Left renal cortex interstitium (tissue), 4 donors: ENCODE data around the gene HNRNPH1. TPM values are rescaled to one million over a fixed set of nuclear protein-coding genes. Genes with fewer than 3 reads are reported as not detected.

Experiments used
- DNase-seq, 4 donors: peaks; one replicate each; pipeline ENCODE4 v3.0.0-alpha.2; 2013; ENCODE audit warnings: low read depth in 4 of 4, low spot score in 2 of 4, missing footprints in 1 of 4
- polyA plus RNA-seq, 4 donors: library from polyadenylated mRNA; unstranded; fragments of 120-200 nt; gene quantifications; one replicate each; pipeline ENCODE4 v1.2.1, GENCODE V29; 2013; ENCODE audit not compliant: insufficient read length in 4 of 4

The HNRNPH1 gene
- polyA plus RNA-seq, 4 donors, result 691 to 2,061 (median 1,218) TPM

DNA sequence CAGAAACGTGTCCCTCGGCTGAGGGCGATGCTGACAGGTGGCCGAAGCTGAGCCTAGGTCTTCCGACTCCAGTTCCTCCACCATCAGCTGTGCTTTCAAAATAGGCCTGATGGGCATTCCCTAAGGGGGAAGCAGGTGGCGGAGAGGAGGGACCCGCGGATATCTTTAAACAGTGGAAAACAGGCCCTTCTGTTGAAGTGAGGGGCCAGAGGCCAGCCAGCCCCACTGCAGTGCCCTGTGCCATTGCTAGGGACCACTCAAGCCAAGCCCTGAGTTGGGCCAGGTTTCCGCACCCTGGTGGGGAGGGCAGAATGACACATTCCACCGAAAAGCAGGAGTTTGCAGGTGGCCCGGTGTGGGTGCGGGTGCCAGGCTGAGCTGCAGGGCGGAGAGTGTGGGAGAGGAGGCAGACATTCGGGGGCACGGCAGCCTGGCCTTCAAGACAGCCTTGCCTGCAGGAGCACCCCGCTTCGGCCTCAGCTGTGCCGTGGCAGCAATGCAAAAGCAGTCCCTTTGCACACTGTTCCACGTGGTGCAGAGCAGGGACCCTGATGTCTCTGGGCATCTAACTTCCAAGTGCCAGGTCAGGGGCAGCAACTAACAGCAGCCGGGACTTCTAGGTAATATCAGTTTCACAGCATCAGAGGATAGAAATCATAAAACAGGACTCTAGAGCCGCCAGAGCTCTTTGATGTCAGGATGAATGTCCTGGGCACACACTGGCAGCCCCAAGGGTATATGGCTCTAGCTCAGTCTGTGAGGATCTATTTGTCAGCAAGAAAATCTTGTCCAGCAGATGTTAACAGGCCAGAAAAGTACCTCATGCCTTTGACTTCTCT, 17.2 kb downstream of the HNRNPH1 start:
- DNase-seq, result no peak

DNA sequence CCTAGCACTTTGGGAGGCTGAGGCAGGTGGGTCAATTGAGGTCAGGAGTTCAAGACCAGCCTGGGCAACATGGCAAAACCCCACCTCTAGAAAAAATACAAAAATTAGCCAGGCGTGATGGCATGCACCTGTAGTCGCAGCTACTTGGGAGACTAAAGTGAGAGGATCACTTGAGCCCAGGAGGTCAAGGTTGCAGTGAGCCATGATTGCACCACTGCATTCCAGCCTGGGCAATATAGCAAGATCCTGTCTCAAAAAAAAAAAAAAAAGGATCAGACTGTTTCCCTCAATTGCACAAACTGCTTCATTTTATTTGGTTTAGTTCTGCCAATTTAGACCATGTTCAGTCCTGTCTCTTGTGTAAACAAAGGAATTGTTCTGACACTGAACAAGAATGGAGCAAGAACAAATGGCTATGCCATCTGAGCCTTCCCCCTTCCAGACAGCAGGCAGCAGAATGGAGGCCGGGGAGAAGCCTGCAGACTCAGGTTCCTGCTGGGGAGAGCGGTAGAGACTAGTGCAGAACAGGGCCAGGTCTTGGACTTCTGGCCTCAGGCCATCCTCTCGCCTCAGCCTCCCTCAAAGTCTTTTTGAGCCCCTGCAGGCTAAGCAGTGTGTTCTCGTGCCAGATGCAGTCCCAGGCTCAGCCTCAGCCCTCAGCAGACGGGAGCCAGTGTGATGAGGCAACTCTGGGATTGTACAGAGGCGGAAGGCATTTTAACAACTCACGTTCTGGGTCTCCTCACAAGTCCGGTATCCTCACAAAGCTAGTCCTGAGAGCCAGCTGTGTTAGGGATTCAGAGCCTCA, 18.2 kb downstream of the HNRNPH1 start:
- no peak for DNase-seq

DNA sequence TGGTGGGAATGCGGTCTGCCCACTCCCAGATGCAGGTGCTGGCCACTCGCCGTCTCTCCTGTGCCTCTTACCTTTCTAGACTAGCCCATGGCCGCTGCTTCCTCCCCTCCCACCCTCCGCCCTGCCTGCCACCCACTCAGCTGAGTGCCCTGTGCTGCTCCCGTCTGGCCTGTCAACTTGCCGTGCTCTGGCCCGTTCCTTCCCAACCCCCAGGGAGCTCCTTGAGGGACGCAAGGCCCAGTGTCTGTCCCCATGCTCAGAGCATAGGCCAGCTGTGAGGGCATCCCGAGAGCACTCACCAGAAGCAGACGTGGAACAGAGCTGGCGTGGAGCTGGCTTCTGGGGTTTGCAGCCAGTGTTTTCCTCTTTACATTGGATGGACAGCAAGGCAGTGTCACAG, 20.2 kb downstream of the HNRNPH1 start:
- no peak for DNase-seq

DNA sequence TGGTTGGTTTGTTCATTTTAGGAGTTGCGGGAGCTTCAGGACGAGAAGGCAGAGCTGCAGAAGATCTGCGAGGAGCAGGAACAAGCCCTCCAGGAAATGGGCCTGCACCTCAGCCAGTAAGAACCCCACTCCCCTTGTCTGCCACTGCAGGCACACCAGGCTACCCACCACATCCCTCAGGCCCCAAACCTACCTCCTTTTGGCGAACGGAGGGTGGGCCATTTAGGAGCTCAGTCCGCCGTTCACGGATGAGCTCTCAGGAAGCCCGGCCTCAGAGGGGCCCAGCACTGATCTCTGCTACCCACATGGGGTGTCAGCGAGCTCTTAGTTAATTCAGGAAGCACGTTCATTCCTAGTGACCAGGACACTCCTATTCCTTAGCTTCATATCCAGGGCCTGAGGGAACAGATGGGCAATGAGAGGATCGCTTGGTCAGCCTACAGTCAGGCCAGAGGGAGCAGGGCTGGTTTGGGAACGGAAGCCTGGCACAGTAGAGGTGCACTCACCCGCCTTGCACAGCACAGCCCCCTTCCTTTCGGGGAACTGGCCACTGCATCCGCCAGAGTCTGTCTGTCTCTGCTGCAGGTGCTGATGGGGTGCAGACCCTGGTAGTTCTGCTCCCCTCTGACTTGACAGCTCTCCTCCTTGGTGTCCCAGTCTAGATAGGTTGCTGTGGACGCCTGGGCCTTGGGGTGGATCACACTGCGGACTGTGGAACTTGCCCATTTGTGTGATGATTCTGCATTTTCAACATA, 21.4 kb downstream of the HNRNPH1 start:
- DNase-seq, result no peak

DNA sequence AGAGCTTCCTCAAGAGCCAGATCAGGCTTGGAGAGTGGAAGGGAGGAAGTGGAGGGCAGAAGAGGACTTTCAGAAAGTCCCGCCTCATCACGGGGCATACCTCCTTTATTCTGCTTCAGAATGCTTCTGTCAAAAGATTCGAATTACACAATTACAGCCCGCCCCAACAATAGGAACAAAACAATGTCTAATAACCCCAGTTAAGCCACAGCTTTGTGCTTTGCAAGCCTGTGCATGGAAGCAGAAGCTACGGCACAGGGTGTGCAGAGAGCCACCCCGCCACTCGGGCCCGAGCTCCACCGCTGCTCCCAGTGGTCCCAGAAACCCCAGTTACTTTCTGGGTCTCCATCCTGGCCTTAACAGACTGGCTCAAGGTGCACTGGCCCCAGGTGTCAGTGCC, 23.5 kb downstream of the HNRNPH1 start:
- DNase-seq, result no peak

DNA sequence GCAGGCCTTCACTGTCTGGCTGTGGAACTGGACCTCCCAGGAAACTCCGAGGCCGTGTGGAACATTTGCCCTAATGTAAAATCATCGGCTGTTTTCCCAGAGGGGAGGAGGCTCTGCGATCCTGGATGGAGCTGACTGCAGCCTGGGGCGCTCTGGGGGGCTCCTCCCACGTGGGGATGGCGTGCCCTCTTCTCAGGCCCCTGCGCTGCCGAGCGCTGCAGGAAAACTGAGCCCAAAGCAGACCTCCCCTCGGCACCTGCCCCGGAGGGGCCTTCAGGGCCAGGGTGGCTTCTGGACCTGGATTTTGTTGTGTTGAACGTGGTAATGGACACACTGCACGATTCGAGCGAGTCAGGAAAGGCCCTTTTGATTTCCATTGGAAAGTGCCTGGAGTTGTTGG, 23.9 kb downstream of the HNRNPH1 start:
- no peak for DNase-seq

DNA sequence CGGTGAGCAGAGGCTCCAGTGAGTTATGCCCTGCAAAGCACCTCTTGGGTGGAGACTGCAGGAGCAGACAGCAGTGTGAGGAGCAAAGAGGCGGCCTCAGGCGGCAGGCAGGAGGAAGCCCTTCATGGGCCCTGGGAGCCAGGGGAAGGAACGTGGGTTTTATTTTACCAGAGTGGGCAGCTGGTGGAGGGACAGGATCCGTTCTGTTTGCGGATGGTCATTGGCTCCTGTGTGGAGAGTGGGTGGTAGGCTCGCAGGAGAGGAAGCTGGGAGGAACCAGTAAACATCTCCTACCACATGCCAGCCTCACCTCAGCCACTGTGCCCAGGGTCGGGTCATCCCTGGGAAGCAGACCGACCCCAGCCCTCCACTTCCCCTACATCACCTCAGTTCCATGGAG, 24.4 kb downstream of the HNRNPH1 start:
- no peak for DNase-seq

DNA sequence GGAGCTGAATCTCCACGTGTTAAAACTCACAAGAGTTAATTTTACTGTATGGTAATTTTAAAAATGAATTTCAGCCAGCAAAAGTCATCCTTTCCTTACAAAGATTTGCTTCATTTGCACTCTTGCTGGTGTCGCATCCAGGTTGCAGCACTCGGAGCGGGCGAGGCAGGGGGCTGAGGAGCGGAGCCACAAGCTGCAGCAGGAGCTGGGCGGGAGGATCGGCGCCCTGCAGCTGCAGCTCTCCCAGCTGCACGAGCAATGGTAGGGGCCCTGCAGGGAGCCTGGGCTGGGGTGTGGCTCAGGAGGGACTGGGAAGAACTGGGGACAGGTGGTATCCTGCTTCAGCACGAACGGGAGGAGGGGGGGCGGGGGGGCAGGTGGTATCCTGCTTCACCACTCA, 27.1 kb downstream of the HNRNPH1 start:
- DNase-seq, result no peak

DNA sequence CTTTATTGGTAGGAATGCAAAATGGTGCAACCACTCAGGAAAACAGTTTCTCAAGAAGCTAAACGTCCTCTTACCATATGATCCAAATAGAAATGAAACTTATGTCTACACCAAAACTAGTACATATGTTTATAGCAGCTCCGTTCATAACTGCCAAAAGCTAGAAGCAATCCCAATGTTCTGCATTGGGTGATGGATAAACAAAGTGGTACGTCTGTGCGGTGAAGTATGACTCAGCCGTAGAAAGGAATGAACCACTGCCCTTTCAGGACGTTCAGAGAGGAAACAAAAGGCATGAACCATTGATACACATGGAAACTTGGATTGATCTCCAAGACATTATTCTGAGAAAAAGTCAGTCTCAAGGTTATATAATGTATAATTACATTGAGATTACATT, 27.6 kb downstream of the HNRNPH1 start:
- no peak for DNase-seq

DNA sequence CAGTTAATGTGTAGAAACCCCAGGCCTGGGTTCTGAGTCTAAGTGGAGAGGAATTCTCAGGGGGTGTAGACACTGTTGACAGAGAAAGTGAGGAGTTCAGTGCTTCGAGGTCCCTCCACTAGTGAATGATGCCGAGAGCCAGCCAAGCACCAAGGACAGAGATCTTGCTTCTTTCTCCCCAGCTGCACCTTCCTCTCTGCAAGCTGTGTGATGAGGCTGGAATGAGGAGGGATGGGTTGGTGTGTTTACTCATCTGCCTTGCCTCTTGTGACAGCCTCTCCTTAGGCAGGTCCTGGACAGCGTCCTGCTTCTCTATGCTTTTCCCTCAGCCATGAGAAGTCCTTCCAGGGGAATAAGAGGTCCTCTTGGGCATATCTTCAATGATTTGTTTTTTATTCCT, 35.3 kb downstream of the HNRNPH1 start:
- no peak for DNase-seq

DNA sequence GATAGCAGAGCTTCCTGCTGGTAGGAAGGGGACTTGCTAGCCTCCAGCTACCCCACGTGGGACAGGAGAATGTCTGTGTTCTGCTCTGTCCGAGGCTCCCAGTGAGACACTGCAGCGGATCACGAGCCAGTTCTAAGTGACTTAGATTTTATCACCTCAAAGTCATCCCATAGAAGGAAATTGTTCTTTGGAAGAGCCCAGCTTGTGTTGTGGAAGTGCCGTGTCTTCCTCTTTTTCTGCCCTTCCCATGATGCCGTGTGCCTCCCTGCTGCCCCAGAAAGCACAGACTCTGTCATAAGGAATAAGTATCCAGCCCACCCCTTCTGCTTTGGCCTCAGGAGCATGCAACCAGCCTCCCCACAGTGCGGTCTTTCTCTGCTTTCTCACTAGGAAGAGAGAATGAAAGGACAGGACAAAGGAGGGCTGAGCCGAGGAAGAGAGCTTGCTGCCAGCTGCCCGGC, 37.5 kb downstream of the HNRNPH1 start:
- no peak for DNase-seq

DNA sequence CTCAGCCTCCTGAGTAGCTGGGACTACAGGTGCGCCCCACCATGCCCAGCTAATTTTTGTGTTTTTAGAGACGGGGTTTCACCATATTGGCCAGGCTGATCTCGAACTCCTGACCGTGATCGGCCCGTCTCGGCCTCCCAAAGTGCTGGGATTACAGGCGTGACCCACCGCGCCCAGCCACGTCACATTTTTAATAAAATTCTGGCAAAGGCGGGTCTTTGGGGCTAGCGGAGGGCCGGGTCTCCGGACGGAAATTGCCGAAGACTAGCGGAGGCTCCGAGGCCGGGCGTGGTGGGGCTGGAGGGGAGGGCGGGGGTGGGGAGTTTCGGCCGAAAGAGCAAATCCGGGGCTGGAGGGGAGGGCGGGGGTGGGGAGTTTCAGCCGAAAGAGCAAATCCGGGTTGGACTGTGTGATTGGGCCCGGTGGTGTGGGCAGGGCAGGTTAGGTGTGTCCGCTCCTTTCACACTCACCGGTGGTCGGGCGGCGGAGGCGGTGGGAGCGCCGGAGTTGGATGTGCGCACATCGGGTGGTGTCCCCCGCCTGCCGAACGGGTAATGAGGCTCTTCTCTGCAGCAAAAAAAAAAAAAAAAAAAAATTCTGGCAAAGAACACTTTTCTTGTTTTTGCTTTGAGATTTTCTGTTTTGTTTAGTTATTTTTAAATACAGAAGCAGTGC, 46.0 kb downstream of the HNRNPH1 start:
- DNase-seq, result no peak

DNA sequence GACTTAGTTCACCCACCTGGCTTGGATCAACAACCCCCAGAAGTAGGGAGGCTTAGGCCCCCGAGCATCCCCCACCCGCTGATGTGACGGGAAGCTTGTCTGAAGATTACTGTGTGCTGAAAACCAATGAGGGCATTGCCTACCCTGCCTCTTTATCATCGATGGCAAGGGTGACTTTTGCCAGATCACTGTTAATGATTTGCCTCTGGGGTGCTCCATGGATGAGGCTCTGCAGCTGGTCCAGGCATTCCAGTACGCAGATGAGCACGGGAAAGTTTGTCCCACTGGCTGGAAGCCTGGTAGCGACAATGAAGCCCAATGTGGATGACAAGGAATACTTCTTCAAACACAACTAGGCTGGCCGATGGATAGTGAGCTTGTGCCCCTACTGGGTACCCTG, 51.1 kb downstream of the HNRNPH1 start:
- no peak for DNase-seq

DNA sequence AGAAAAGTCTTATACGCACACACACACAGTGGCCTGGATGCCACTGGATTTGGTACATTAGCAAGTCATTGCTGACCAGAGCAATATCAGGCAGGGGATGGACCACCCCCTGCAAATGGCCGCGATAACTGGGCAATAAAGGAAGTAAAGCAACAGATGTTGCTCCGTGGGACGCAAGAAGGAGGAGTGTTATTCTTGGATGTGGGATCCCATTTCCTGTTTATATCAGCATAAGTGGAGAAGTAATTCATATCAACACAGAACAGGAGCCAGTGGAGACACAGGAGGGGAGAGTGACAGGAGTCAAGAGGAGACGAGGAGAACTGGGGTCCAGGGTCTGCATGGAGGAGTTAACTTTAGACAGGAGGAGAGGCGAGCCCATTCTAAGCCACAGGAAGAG, 54.8 kb downstream of the HNRNPH1 start:
- DNase-seq, result no peak

DNA sequence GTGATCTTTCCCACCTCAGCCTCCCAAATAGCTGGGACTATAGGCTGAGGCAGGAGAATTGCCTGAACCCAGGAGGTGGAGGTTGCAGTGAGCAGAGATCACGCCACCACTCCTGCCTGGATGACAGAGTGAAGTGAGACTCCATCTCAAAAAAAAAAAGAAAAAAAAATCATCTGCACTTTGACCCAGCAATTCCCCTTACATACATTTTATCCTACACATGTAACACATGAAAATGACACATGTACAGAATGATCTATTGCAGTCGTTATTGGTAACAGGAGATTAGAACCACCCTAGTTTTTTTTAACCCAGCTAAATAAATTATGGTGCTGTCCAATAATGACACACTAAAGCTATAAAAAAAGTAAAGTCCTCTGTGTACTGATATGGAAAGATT, 58.9 kb downstream of the HNRNPH1 start:
- DNase-seq, result no peak

Other genes with a start within 250 kb of the HNRNPH1 start
- 10 to 100 TPM; 72.4 to 95.4 (median 87.6) TPM for gene RUFY1, start 73.1 kb downstream of the HNRNPH1 start, polyA plus RNA-seq
- gene CBY3, start 57.4 kb upstream of the HNRNPH1 start, polyA plus RNA-seq, result 1 to 10 TPM in 2 of 4 donors, under 1 TPM in 1, not detected in 1; 0.81 to 2.1 (median 1.1) TPM
- 100 to 1,000 TPM; 468 to 603 (median 522) TPM for gene CANX, start 75.3 kb upstream of the HNRNPH1 start, polyA plus RNA-seq
- gene MAML1, start 109.2 kb upstream of the HNRNPH1 start, polyA plus RNA-seq, result 10 to 100 TPM; 35.7 to 55.3 (median 42.8) TPM
- 1 to 10 TPM; 2.0 to 6.5 (median 5.3) TPM for gene LTC4S, start 170.3 kb upstream of the HNRNPH1 start, polyA plus RNA-seq
- gene MGAT4B, start 183.2 kb upstream of the HNRNPH1 start, polyA plus RNA-seq, result 100 to 1,000 TPM; 161 to 189 (median 175) TPM
- gene SQSTM1, start 197.2 kb upstream of the HNRNPH1 start, polyA plus RNA-seq, result 100 to 1,000 TPM in 3 of 4 donors, 10 to 100 TPM in 1; 91.2 to 125 (median 114) TPM
- 10 to 100 TPM; 29.0 to 57.2 (median 39.6) TPM for gene MRNIP, start 235.1 kb upstream of the HNRNPH1 start, polyA plus RNA-seq